SK-N-SH treated with all-trans-retinoic acid at 6 μM for 48 hours (cell line): ENCODE measurements around the gene GPBP1.
A peak's percentile ranks its signal among the peaks of the same experiment; 100 is the strongest.
"Not testable (repeated sequence)": the region's sequence is repeated elsewhere in the genome, so short reads cannot be mapped to it uniquely, and the experiment has no call there.

Experiments
- ATAC-seq: fragments of 200-7000 bp; cut with Tn5 transposase; 3 replicates; pipeline ENCODE4 v1.9.1; 2020; ENCODE audit warnings: mild to moderate bottlenecking, moderate library complexity
- ARNTL ChIP-seq: fragments of 450-650 bp; formaldehyde crosslinking; IDR thresholded peaks from 2 replicates; pipeline ENCODE4 v1.5.0; 2020; ENCODE audit warnings: low read depth, mild to moderate bottlenecking, moderate library complexity, borderline replicate concordance
- BACH2 ChIP-seq: fragments of 250-450 bp; sonication (Bioruptor Pico); IDR thresholded peaks from 2 replicates; pipeline ENCODE4 v1.9.0; 2021; ENCODE audit warnings: mild to moderate bottlenecking, borderline replicate concordance
- CSDC2 ChIP-seq: fragments of 250-450 bp; sonication (Bioruptor Pico); IDR thresholded peaks from 2 replicates; pipeline ENCODE4 v1.5.0; 2020; ENCODE audit warnings: mild to moderate bottlenecking, moderate library complexity
- ESRRG ChIP-seq: fragments of 250-450 bp; sonication (Bioruptor Pico); IDR thresholded peaks from 2 replicates; pipeline ENCODE4 v1.6.1; 2021; ENCODE audit warnings: mild to moderate bottlenecking
- GLIS3 ChIP-seq: fragments of 250-450 bp; sonication (Bioruptor Pico); IDR thresholded peaks from 2 replicates; pipeline ENCODE4 v1.5.0; 2020; ENCODE audit warnings: mild to moderate bottlenecking, moderate library complexity
- ISL1 ChIP-seq: fragments of 250-450 bp; sonication (Bioruptor Pico); IDR thresholded peaks from 2 replicates; pipeline ENCODE4 v2.1.2; 2022; ENCODE audit warnings: mild to moderate bottlenecking, moderate library complexity
- OSR1 ChIP-seq: fragments of 250-450 bp; sonication (Bioruptor Pico); IDR thresholded peaks from 2 replicates; pipeline ENCODE4 v1.8.0; 2022; ENCODE audit warnings: moderate library complexity, mild to moderate bottlenecking, inconsistent platforms
- PATZ1 ChIP-seq: fragments of 250-450 bp; sonication (Bioruptor Pico); IDR thresholded peaks from 2 replicates; pipeline ENCODE4 v1.8.0; 2020; ENCODE audit warnings: mild to moderate bottlenecking, moderate library complexity, borderline replicate concordance
- PPARA ChIP-seq: fragments of 250-450 bp; sonication (Bioruptor Pico); IDR thresholded peaks from 2 replicates; pipeline ENCODE4 v1.5.0; 2020; ENCODE audit warnings: mild to moderate bottlenecking, borderline replicate concordance
- RARB ChIP-seq: fragments of 250-450 bp; sonication (Bioruptor Pico); IDR thresholded peaks from 2 replicates; pipeline ENCODE4 v1.8.0; 2021; ENCODE audit warnings: mild to moderate bottlenecking, moderate library complexity
- SNAI2 ChIP-seq: fragments of 250-450 bp; sonication (Bioruptor Pico); IDR thresholded peaks from 2 replicates; pipeline ENCODE4 v1.5.0; 2020; ENCODE audit warnings: mild to moderate bottlenecking, moderate library complexity
- TCF4 ChIP-seq: fragments of 250-450 bp; sonication (Bioruptor Pico); IDR thresholded peaks from 2 replicates; pipeline ENCODE4 v1.8.0; 2021; ENCODE audit warnings: mild to moderate bottlenecking, moderate library complexity, borderline replicate concordance
- TOX ChIP-seq: fragments of 250-450 bp; sonication (Bioruptor Pico); IDR thresholded peaks from 2 replicates; pipeline ENCODE4 v1.8.0; 2021; ENCODE audit warnings: mild to moderate bottlenecking, moderate library complexity, borderline replicate concordance
- ZC3H10 ChIP-seq: fragments of 250-450 bp; sonication (Bioruptor Pico); IDR thresholded peaks from 2 replicates; pipeline ENCODE4 v1.5.1; 2021; ENCODE audit warnings: mild to moderate bottlenecking, moderate library complexity
- ZFP30 ChIP-seq: fragments of 450-650 bp; formaldehyde crosslinking; IDR thresholded peaks from 2 replicates; pipeline ENCODE4 v1.5.0; 2022; ENCODE audit warnings: mild to moderate bottlenecking, moderate library complexity
- ZNF70 ChIP-seq: fragments of 450-650 bp; formaldehyde crosslinking; IDR thresholded peaks from 2 replicates; pipeline ENCODE4 v1.5.0; 2020; ENCODE audit warnings: mild to moderate bottlenecking, moderate library complexity
- ZNF8 ChIP-seq: fragments of 450-650 bp; formaldehyde crosslinking; IDR thresholded peaks from 2 replicates; pipeline ENCODE4 v1.5.0; 2020; ENCODE audit warnings: mild to moderate bottlenecking, moderate library complexity
- TF ChIP-seq, protein P1 (sequence below): fragments of 250-450 bp; sonication (Bioruptor Pico); IDR thresholded peaks from 2 replicates; pipeline ENCODE4 v1.8.0; 2021; ENCODE audit warnings: low read depth, mild to moderate bottlenecking, moderate library complexity, borderline replicate concordance
- TF ChIP-seq, protein P2 (sequence below): fragments of 250-450 bp; sonication (Bioruptor Pico); IDR thresholded peaks from 2 replicates; pipeline ENCODE4 v1.5.1; 2021; ENCODE audit warnings: mild to moderate bottlenecking, moderate library complexity

Gene GPBP1

GRCh38 chr5:57304931-57305330 is 131.1 kb downstream of the GPBP1 start (continued):
- TF ChIP-seq ARNTL: no peak
- no peak for TF ChIP-seq ESRRG (CRISPR knock-in tag)
- no peak for TF ChIP-seq ISL1 (CRISPR knock-in tag)
- TF ChIP-seq OSR1: no peak
- no peak for TF ChIP-seq ZNF70 (CRISPR knock-in tag)
- no peak for TF ChIP-seq TOX (CRISPR knock-in tag)

DNA sequence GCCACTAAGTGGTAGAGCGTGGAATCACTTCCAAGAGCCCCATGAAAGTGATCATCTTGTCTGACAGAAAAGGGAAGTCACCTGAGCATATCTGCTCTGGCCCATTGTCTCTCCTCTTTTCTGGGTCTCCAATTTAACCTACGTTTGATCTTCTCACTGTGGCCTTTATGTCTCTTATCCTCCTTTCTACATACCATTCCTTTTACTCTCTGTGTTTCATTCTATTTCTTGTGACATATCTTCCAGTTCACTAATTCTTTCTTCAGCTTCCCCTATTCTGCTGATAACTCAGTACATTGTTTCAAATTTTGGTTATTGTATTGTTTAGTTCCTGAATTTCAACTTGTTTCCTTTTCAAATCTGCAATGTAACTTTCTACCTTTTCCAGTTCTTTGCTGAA is 132.5 kb downstream of the GPBP1 start:
- ATAC-seq: no peak
- TF ChIP-seq PPARA (CRISPR knock-in tag): no peak
- peak; percentile 70 for TF ChIP-seq ZFP30 (CRISPR knock-in tag)
- TF ChIP-seq, protein P1, sequence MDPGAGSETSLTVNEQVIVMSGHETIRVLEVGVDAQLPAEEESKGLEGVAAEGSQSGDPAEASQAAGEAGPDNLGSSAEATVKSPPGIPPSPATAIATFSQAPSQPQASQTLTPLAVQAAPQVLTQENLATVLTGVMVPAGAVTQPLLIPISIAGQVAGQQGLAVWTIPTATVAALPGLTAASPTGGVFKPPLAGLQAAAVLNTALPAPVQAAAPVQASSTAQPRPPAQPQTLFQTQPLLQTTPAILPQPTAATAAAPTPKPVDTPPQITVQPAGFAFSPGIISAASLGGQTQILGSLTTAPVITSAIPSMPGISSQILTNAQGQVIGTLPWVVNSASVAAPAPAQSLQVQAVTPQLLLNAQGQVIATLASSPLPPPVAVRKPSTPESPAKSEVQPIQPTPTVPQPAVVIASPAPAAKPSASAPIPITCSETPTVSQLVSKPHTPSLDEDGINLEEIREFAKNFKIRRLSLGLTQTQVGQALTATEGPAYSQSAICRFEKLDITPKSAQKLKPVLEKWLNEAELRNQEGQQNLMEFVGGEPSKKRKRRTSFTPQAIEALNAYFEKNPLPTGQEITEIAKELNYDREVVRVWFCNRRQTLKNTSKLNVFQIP: no peak

GRCh38 chr5:57307516-57307915 is 133.7 kb downstream of the GPBP1 start:
- ATAC-seq: no peak
- no peak for TF ChIP-seq ZNF70 (CRISPR knock-in tag)
- TF ChIP-seq, protein P1: no peak

- not testable (repeated sequence) for ATAC-seq
Measured at GRCh38 chr5:57309022-57309421, 135.2 kb downstream of the GPBP1 start.

DNA sequence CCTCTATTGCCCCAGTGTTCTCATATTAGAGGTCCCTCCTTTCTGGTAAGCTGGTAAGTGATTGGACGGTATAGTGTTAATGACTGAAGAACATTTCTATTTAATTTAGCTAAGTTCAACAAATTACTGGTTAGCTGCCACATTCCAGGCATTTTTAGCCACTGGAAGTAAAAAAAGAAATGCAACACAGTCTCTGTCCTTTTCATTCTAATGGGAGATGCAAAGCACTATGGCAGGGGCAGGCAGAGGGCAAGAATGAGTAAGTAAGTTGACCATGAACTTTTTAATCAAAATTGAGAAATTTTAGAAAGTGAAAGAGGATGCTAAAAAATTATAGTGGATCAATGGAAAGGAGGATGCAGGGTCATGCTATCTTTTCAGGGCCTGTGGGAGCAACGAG is 137.4 kb downstream of the GPBP1 start:
- TF ChIP-seq CSDC2 (CRISPR knock-in tag) (no peak), SNAI2 (CRISPR knock-in tag) (no peak), GLIS3 (CRISPR knock-in tag) (no peak), RARB (CRISPR knock-in tag) (no peak), ESRRG (CRISPR knock-in tag) (no peak)
- no peak for ATAC-seq

DNA sequence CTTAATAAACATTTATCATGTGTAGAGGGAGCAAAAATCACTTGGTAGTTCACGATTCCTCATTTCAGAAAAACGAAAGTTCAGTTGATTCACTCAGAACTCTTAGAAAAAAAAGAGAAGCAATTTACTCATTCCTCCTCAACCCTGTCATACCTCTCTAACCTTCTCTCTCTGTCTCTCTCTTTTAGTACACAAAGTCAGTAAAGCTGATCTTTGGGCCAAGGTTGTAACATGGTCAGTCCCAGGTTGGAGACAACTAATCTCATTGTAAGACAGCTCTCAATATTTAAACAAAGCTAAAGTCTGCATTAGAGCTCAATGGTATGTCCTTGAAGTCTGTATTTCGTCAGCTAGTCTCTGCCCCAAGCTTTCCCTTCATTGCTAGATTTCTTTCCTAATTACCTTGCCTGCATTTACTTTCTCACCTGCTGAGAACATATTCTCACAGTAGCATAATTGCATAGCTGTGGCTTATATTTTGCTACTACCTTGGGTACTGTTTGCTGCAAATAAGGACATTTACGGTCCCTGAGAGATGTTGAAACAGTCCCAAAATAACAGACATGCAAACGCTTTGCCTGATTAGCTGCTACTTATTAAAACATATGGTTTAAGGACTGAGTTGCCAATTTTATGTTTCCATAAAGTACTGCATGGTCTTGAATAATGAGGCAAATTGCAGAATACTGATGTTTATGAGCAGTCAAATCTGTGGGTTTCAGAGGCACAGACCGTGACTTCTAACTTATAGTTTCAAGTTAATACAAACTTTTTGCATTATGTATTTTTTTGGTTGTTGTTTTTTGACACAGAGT is 138.3 kb downstream of the GPBP1 start:
- ATAC-seq: no peak; the same call in 2 of the 3 replicates
- no peak for TF ChIP-seq ISL1 (CRISPR knock-in tag)
- TF ChIP-seq ARNTL: no peak
- TF ChIP-seq ZNF8 (CRISPR knock-in tag): no peak
- TF ChIP-seq CSDC2 (CRISPR knock-in tag): no peak
- no peak for TF ChIP-seq ZC3H10 (CRISPR knock-in tag)
- TF ChIP-seq PATZ1 (CRISPR knock-in tag): no peak
- TF ChIP-seq, protein P2, sequence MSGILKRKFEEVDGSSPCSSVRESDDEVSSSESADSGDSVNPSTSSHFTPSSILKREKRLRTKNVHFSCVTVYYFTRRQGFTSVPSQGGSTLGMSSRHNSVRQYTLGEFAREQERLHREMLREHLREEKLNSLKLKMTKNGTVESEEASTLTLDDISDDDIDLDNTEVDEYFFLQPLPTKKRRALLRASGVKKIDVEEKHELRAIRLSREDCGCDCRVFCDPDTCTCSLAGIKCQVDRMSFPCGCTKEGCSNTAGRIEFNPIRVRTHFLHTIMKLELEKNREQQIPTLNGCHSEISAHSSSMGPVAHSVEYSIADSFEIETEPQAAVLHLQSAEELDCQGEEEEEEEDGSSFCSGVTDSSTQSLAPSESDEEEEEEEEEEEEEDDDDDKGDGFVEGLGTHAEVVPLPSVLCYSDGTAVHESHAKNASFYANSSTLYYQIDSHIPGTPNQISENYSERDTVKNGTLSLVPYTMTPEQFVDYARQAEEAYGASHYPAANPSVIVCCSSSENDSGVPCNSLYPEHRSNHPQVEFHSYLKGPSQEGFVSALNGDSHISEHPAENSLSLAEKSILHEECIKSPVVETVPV (CRISPR knock-in tag): no peak
- TF ChIP-seq ESRRG (CRISPR knock-in tag): no peak
- no peak for TF ChIP-seq ZFP30 (CRISPR knock-in tag)
- no peak for TF ChIP-seq BACH2 (CRISPR knock-in tag)
- no peak for TF ChIP-seq TCF4
- TF ChIP-seq OSR1: no peak
- TF ChIP-seq ZNF70 (CRISPR knock-in tag): no peak
